ENCODE measurements around the gene CHD2.
A peak's percentile ranks its signal among the peaks of the same experiment; 100 is the strongest.

CHD2 gene

DNA sequence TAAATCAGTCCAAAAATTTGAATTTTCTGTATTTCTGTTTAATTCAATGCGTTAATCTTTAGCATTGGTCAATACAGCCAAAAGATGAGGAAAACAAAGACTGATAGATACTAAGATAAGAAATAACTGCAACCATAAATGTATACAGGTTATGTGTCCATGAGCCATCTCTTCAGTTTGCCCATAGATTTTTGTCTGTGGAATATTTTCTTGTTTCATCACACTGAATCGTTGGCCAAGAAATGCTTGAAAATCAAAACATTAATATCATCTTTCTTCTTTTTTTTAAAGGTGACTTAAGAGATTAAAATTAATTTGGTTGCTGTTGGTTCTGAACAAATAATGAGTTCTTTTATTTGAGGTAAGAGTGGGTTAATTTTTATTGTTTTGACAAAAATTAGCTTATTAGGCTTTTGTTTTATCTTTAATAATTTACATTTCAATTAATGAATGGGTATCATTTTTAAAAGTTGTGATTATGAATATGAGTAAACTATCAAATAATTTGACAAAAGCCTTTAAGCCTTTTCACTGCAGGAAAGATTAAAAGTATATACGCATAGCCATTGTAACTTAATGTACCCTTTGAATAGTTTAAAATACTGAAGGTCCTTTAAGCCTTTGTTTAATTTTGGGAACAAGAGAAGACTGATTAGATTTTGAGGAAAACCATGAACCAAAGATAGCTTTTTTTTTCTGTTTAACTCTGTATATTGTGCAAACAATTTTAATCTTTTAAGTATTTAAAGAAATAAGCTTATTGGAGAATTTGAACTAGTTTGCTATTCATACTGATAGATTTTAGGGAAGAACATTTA lies 14.7 kb upstream of the CHD2 start:
- no peak for DNase-seq

DNA sequence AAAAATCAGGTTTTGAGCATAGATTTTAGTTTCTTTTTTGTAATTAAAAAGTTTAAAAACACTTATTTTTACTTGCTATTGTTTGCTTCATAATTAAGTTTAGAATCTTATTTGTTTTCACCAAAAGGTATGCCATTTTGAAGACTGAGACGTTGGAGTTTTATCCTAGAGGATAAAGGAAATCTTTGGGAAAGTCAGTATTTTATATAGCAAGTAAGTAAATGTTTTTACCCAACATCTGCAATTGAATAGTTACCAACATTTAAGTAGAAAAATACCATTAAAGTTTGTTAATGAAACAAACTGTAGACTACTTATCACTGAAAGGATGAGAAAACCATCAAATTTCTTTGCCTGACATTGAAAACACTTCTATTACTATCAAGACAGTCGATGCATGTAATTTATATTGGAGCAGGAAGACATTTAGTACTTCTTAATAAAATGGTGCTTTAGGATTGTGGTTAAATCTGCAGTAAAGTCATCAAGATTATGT lies 14.0 kb upstream of the CHD2 start:
- DNase-seq = no peak

DNA sequence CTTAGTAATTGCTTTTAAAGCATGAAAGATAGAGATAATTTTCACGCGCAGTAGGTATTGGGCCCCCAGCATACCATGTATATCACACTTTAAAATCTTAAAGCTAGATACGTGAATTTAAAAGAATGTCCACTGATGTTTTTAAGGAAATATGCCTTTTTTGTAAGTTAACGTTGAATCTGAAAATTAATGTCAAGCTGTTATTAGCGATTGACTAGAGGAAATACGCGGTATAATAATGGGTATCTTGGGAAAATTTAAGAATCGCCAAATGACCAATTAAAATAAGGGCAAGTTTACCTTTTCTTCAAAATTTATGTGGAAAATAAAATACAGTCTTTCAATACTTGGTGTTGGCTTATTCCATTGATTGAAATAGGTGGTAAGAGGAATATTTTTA lies 13.3 kb upstream of the CHD2 start:
- DNase-seq = no peak

DNA sequence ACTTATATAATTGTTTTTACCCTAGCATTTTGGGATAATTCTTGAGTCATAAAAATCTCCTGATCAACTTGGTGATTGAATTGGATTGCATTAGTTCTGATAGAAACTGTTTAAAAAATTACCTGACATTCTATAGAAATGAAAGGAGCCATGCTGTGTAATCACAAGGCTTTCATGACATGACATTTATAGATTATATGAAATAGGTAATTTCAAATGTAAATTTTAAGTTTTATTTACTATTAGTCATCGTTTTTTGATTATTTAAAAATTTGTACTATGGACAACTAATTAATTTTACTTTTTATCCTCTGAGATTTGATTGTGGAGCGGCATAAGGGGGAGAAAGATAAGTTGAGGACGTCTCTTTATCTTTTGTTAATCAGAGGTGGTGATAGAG lies 12.3 kb upstream of the CHD2 start:
- DNase-seq = no peak

DNA sequence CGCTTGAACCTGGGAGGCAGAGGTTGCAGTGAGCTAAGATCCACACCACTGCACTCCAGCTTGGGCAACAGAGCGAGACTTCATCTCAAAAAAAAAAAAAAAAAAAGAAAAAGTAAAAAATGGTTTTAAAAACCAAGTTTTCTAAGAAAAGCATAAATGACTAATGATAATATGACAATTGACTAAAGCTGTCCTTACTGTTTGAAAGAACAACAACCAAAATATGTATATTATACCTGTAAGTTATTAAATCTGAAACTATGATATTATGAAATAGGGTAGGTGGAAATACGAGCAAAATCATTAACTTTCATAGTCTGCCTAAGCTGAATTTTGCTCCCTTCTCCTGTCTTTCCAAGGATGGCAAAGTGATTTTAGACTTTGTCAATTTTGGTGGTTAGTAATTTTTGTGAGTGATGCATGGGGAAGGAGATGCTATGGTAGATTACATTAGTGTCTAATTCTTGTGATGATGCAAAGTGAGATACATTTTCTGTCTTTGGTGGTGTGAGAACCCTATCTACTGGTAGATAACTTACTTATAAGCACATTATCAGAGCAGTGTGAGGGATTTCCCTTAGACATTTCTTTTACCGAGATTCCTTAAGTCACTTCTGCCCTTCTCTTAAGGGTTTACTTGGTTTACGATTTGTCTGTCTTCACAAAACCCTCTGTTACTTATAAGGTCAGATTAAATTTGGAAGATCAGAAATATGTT lies 10.6 kb upstream of the CHD2 start:
- no peak for DNase-seq

DNA sequence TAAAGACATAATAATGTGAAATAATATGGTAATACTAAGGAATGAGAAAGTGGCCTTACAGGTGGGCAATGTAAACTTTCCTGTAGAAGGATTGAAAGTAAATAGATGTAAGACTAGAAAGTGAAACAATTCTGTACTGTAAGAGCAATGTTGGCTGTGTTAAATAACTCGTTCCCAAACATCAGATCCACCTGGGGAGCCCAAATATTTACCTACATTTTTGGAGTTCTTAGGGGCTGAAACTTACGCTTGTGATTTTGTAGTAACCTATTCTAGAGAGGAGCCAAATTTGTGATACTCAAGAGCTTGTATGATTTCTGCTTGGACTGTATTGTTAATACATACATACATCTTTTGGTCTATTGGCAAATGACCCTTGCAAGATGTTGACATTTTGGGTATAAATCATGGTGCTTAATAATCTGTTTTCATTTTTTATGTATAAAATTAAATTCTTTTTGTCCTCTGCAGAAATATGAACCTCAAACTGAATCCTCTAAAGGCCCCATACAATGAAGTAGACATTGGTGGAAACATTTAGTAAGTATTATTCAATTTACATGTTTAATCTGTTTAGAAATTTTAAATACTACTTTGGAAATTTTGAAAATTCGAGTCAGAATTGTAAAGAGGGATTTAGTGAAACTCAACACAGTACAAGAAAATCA lies 8.5 kb upstream of the CHD2 start:
- DNase-seq = no peak

DNA sequence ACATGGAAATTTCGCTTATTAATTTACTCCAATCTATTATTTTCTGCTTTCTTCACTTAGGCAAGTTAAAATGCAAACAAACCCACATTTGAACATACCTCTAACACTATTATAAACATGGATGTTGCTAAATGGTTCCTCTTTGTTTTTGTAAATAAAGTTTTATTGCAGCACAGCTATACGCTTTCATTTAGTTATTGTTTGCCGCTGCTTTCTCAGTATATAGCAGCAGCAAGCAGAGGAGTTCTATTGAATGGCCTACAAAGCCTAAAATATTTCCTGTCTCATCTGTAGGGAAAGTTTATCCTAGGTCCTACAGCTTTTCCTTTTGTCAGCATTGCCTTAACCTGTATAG lies 7.9 kb upstream of the CHD2 start:
- no peak for DNase-seq

DNA sequence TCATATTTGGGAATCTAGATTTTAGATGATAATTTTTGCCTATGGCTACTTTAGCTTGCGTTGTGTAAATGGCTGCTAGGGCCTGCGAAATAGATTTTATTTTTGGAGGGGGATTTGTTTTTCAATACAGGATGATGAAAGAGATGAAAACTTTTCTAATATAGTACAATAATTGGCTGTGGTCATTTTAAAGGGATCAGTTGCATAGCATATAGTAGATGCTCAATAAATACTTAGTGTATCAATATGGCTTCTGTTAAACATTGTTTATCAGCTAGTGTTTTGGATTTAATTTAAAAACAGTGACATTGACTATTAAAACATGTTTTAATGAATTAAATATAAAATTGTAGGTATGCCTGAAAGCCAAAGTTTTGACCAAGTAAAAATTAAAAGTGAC lies 6.9 kb upstream of the CHD2 start:
- DNase-seq = no peak

DNA sequence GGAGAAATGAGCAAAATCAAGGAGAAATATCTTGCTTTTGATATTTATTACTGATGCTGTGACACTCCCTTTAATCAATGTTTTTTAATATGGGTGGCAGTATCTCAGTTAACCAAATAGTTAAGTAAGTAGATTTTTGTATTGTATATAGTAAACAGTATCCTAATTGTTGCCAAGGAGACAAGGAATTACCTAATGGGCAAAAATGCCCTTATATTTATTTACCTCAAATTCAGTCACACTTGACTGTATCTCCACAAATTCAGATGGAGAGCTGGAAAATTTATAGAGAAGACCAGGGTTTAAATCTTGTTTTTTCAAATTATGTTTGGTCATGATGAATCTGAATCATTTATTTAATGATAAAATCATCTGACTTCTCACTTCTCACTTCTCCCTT lies 3.6 kb upstream of the CHD2 start:
- no peak for DNase-seq

DNA sequence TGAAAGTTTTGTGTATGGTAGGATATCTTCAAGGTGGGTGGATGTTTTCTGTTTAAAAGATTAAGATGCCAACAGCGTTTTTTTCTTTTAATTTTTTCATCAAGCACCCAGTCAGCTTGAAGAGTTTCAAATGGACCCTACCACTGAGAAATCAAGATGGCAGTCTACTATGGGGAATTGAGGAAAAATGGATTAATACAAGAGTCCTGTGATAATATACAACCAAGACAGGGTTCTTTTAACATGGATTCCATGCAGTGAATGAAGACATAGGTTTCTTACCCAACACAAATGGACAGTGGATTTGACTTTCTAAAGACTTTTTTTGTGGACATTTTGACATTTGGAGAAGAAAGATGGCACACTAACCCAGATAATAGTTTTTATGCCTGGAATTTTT lies 2.5 kb upstream of the CHD2 start:
- DNase-seq = no peak

DNA sequence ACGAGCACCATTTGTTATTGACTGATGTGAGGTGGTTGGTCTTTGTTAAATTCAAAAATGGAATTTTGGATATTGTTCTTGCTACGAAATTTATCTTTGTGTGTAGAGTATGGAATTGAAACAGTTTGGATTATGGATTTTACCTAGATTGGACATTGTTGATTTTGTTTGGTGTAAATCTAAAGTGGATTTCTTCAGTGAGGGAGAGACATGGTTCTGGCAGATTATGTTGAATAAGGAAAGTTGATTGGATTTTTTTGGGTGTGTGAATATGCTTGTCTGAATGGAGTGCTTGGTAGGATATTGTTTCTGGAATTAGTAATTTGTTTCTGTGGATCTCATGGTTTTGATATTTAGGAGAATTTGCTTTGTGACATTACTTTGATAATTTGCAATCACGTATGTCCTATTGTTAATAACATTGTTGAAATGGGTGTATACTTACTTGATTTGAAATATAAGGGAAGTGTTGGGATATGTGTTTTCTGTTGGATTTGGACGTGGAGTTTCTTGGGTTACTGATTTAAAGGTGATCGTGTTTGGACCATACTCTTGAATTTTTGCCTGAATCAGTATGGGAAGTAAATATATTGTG lies 1.0 kb upstream of the CHD2 start:
- no peak for DNase-seq

DNA sequence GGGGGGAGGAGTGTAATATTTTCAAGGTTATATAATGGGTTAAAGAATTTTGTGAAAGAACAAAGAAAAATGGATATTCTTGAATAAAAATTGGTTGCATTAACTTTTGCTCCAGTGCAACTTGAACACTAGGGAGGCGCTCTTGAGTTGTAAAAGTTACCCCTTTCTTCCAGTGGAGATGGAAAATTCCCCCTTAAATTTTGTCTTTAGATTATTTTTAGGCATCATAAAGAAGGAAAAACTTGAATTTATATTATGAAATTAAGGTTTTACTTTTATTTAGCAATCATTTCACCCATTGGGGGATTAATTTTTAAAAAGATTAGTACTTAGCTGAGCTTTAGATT lies 550 bp upstream of the CHD2 start:
- peak; percentile 63 for DNase-seq

DNA sequence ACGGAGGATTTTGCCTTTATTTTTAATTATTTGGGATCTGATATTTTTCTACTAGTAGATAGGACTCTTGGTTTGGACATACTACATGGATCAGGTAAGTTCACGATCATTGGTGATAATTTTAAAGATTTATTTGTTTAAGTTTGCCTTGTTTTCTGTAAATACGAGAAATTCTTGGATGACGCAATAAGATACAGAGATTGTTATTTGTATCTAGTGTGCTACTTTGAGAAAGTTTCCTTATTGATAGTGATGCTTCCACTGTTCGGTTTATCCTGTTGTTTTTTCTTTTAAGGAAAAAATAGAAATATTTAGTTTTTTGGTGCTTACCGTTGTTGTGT lies 577 bp downstream of the CHD2 start:
- DNase-seq = no peak

DNA sequence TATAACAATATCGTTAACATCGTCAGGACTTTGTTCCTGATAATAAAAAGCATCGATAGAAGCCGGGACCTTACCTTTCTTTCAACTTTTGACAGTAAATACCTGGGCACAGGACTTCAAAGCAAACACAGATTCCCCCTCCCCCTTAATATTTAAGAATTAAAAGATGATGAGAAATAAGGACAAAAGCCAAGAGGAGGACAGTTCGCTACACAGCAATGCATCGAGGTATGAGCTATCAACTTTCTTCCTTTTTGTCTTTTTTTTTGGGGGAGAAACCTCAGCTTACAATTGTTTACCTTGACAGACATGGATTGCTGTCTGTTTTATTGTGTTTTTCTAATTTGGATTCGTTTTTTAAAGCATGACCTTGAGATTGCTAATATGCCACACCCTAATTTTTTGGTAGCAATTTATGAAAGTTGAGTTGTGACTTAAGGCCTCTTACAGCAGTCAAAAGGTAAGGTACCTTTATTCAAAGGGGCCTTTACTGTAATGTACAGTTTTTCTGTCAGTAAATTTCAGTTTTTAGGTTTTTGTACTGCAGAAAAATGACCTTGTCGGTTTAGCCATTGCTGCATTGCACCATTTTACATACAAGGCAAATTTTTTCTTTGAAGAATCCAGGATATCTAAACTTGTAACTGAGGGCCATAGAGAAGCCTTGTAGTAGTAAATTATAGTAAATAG lies 1.1 kb downstream of the CHD2 start:
- peak; percentile 26 for DNase-seq

DNA sequence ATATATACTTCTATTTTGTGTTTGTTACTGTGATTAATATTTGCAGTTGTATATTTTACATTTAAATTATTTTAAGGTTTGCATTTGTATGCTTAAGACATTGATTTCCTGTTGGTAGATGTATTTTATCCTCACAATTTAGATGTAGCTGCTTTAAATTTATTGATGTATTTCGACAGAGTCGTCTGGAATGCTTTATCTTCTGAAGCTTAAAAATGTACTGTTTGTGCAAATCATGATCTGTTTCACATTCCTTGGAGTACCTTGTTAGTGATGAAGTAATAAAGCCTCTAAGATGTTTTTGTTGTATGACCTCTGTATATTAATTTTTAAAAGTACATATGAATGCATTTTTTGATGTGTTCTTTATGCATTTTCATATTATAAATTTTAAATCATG lies 1.9 kb downstream of the CHD2 start:
- DNase-seq = no peak

DNA sequence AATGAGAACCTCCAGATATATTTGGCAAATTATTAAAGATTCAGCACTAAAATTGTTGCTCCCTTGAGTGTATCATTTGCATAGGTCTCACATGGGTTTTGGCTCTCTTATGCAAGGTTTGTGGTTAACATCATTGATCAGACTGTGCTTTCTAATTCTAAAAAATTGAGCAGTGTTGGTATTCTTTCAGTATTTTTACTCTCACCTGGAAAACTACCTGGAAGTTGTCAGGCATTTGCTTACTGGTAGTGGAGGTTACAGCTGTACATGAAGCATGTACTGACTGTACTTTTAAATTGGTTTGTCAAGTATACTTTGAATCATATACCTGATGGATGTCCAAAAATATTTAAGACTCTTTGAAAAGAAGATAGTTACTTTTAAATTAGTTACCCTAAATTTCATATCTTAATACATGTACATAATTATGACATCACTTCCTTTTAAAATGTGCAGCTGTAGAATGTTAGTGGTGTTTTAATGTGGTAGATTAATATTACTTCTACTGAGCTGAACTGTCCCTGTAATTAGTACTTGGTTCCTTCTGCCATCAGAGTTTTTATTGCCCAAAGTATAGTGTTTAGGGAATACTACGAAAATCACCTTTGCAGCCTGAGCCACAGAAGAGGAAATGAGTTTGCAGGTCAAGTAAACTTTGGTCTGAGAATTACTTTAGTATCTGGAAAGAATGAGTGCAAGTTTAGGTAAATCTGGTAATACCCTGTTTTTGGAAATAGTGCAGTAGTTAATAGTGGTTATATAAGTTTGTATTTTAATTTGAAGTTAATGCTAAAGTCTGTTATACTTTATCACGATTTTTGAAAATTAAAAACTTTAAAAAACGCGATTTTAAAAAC lies 2.8 kb downstream of the CHD2 start:
- DNase-seq = peak; percentile 28

DNA sequence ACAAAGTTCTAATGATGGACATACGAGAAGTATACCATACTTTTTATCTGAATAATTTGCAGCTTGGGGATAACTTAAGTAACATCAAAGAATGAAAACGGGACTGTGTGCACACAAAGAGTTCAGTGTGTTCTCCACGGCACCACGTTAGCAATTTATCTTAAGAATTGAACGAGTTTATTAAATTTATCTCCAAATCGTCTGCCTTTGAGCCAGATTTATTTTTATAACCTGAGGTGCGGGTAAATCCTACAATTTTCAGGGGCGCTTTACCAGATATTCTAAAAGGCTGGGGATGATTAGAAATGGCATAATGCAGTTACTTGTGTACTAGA lies 3.5 kb downstream of the CHD2 start:
- DNase-seq = no peak

DNA sequence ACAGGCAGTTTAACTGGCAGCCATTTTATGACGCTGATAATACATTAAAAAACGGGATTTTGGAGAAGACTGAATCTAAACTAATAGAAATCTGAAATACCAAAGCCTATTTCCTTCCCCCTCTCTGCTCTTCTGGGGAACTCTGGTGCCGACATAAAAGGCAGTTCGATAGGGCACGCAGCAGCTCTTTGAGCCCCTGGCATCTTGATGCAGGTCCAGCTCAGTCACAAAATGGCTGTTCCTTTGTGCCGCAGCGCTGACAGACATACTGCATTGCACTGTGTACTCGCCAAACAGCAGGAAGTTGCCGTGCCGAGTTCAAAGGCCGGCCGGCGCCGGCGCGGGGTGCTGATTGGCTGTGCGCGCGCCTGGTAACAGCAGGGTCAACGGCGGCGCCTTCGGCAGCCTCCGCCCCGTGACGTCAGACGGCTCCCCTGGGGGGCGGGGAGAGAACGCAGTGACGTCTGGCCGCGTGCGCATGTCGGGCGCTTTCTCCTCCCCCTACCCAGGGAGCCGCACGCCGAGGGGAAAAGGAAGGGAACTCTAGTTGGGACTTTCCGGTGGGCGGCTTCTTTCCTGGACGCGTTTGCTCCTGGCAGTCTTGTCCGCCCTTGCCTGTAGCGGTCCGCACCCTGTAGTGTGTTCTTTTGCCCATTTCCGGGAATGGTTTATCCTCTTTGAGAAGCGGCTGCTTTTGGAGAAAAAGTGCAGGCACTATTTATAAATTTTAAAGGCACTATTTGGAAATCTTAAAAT lies 4.0 kb downstream of the CHD2 start:
- peak; percentile 100 for DNase-seq

DNA sequence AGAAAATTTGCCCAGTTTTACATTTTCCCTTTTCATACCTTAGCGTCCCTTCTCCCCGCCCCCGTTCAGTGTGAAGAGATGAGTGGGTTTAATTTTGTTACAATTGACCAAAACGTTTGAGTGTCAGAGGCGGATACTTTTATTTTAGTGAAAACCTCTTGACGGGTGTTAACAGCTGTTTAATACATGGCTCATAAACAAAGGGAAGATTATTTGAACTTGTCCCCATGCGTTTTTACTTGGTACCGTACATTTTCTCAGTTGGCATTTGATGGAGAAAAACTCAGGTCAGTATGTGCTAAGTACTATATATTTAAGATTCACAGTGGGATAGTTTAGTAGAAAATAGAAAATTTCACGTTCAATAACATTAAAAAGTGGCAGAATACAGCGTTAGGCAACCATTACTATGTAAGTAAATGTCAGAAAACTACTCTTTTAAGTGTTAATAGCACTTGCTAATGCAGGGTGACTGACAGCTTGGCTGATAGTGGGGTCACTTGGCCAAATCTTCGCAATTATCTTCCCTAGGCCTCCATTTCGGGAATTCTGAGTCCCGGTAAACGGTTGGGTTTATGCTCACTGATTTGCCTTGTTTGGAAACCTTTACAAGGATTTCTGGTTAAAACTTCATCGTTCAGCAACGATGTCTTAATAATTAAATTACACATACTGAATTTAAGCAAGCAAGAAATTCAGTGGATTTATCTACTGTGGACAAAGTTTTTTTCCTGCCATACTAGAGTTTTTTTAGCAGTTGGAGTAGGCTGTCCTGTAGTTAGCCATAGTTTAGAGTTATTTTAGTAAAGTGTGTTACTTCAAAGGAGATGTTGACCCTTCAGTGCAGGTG lies 4.8 kb downstream of the CHD2 start:
- peak; percentile 41 for DNase-seq

DNA sequence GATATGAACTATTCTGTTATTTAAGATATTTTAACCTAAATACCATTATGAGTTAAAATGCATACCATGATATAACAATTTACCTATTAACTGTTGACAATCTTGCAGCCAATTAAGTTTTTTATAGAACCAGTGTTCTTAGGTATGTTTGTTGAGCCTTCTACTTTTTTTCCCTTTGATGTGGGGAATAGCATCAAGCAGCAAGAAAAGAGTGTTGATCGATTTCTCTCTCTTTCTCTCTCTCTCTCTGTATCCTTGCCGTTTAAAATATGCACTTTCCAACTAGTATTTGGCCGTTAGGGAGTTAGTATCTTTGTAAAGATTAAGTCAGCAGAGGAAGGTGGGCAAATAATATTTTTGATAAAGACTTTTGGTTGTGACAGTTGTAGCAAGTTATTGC lies 5.9 kb downstream of the CHD2 start:
- no peak for DNase-seq
